ENCODE results near the gene ZNF415.
"Not testable (repeated sequence)": the region's sequence is repeated elsewhere in the genome, so short reads cannot be mapped to it uniquely, and the experiment has no call there.

The ZNF415 gene

DNA sequence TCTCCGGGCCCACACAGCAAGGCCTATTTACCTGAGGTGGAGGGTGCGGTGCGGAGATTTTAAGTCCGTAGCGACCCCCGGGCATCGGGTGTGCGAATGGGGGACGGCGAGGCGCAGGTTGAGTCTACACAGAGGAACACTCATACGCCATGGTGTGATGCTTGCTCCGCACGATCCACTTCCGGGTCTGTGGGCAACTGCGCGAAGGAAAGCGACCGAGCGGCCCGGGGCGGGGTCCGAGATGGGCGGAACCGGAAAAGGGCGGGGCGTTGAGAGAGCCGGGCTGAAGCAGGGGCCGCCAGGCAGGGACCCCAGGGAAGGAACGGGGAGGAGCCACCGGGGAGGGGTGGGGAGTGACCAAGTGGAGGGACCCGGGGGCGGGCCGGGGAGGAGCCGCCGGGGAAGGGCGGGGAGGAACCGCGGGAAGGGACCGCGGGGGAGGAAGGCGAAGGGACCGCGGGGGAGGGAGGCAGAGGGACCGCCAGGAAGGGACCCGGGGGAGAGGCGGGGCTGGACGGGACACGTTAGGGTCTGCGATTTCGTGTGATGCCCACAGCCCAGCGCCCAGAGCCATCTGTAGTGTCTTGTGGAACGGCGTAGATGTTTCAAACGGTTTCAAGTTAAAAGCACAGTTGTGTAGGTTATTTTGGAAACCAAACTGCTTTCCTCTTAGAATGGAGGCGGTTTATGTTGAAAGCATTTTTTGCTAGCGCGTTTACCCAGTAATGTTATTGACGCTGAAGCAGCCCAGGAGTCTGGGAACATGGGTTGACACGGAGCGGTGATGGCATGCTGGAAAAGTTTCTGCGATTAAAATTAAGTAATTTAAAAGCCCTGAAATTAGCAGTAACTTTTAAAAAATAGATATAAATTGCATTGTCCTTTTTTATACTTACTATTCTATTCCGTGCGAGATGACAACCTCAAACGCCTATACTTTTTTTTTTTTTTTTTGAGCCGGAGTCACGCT, 29.2 kb downstream of the ZNF415 start, which contains the start of gene ZNF160:
Gene ZNF160 (minus strand): TSS at position 189 of the 970 bp plus-strand sequence. CDS start 17,146 bp downstream, outside the sequence.
- DNase-seq (ENCODE audit: low read depth in 1 of 2, low spot score in 1 of 2), result peak; percentile 97 to 99

DNA sequence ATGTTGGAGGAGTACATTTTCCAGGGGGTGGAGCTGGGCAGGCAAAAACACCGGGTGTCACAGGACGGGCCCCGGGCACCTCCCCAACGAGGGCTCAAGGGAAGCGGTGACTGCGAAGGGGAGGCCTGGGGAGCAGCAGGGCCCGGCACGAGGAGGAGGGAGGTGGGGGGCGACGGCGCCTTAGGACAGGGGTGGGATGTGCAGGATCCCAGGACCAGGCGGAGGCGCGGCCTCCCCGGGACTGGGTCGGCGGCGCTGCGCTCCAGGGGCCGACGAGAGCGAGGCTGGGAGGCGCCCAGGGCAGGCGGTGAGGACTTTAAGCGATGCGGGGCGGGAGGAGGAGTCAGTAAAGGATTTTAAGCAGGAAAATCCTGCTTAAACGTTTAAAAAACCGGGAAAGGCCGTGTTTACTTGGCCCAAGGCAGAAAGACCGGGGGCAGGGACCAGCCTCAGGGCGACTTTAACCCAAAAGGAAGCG, 29.9 kb downstream of the ZNF415 start:
- peak in 1 of 2 donors; percentile 10 for DNase-seq (ENCODE audit: low read depth in 1 of 2, low spot score in 1 of 2)

DNA sequence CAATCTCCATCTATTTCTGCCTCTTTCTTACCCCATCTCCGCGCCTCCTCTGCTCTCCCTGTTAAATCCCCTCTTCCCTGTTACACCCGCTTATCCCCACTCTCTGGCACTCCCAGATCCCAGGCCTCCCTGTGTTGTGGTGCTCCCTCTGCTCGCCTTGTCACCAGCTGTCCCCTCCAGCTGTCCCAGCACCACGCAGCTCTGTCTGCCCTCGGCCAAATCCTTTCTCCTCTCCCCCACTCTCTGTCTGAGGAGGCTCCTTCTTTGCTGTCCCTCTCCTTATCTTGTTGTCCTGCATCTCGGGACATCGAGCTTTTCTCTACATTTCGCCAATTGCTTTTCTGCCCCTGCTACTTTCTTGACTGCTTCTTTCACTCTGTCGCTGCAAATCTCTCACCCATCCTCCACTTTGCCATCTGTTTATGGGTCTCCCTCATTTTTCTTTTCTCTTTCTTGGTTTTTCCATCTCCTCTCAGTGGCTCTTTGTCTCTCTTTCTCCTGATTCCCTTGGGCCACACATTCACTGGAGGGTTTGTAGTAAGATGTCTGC, 30.4 kb downstream of the ZNF415 start:
- DNase-seq (ENCODE audit: low read depth in 1 of 2, low spot score in 1 of 2), result no peak

DNA sequence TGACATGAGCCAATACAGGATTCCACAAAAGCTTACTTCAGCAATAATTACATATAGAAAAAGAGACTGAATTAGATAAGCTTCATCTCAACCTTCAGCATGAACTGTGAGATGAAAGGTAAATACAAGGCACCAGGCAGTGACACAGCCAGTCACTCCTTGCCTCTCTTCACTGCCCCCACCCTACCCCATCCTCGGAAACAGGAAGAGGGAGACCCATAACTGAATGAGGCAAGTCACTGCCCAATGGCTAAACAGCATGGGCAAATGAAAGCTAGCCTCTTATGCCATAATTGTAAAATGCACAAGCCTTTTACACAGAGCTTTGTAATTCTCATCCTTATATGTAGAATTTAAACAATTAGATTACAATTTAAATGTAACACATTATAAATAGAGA, 31.2 kb downstream of the ZNF415 start:
- DNase-seq (ENCODE audit: low read depth in 1 of 2, low spot score in 1 of 2), result no peak

DNA sequence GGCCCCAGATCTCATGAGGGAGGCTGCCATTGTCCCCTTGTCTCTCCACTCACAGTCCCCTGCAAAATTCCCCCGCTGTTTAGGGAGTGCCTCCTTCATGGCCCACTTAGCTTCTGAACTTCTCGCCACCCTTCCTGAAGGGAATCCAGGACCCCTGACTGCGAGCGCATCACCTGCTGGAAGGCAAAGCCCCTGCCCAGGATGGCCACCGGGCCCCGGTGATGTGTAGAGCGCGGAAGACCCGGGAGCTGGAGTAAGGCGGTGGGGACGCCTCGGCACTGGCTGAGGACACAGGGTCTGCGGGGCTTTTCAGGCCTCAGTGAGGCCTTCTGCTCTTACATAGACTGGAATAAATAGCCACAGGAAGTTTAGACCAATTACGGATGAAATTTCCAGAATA, 34.1 kb downstream of the ZNF415 start:
- DNase-seq (ENCODE audit: low read depth in 1 of 2, low spot score in 1 of 2), result not testable (repeated sequence)

DNA sequence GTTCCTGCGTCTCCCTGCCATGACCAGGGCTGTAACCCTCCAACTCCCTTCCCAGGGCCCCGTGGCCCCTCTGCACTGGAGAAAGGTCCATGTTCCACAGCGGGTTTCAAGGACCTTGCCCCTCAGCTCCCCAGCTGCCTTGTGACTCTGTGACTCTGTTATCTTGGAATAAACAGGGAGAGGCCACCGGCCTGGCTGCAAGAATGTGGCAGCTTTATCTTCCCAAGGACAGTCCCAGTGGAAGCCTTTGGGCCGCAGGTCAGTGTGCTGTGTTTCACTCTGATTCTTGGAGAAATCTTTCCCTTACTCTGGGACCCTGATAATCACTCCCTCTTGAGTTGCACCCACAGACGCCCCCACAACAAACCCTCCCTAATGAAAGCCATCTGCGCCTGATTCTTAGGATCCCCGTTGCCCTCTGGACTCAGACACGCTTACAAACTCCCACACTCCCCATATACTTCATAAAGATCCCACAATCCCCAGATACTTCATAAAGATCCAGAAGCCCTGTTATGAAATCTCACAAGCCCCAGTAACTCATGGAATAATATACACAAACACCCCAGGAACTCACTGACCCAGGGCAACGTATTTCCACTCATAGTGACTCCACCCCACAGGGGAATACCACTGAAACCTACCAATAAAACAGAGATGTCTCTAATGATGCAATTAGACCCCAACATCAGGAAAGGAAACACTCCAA, 35.6 kb downstream of the ZNF415 start:
- not testable (repeated sequence) for DNase-seq (ENCODE audit: low read depth in 1 of 2, low spot score in 1 of 2)

DNA sequence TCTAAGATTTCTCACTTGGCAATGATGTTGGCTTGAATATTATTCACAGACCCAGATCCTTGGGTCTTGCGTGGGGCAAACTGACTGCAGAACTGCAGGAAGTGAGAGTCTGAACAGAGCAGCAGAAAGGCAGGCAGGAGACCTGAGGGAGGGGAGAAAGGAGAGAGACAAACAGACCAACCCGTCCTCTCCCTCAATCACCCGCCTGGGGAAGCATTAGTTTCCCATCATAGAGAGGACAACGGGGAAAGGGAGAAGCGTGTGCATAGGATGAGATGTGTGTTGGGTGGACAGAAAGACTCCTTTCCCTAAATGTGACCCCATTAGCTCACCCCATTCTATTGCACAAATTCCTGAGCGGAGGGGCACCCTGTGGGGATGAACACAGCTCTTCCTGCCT, 36.1 kb downstream of the ZNF415 start:
- DNase-seq (ENCODE audit: low read depth in 1 of 2, low spot score in 1 of 2), result not testable (repeated sequence)

DNA sequence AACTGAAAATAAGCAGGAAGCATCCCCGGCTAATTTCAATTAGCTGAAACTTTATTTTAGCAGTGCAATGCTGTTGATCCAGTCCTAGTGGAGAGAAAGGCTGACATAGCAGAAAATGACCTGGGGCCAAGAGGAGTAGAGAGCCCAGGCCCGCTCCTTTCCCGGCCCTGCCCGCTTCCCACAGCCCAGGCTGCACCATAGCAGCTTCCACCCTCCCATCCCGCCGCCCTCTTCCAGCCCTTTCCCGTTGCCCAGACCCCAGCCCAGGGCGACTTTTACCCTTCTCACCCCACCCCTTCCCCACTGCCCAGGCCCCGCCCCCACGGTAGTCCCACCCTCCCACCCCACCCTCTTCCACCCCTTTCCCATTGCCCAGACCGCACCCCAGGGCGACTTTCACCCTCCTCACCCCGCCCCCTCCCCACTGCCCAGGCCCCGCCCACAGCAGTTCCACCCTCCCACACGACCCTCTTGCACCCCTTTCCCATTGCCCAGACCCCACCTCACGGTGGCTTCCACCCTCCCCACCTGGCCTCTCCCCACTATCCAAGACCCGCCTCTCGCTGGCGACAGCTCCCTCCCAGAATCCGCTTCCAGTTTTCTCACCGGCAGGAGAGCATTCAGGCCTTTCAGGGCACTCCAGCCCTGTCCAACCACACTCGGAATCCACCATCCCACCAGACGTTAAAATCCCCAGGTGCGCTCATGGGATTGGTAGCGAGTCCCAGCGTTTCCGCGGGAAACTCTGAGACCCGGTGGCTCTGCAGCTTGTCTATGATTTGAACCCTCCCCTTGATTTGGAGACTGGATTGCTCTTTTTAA, 37.7 kb downstream of the ZNF415 start:
- DNase-seq (ENCODE audit: low read depth in 1 of 2, low spot score in 1 of 2), result no peak

DNA sequence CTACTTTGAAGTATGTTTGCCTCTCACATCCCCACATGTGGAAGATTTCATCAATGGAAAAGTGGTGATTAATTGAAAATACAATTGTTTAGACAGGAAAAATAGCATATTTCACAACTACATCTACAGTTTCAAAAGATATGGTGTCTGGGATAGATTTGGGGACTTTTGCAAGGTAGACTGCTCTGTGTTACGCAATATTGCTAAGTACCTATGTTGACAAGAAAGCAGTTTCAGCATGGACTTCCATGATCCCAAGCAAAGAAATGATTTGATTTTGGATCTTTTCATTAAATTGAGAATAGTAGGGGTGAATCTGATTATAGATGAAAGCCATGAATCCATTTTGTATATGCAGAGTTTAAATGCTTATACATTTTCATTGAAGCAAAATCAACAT, 40.0 kb downstream of the ZNF415 start:
- DNase-seq (ENCODE audit: low read depth in 1 of 2, low spot score in 1 of 2), result no peak

DNA sequence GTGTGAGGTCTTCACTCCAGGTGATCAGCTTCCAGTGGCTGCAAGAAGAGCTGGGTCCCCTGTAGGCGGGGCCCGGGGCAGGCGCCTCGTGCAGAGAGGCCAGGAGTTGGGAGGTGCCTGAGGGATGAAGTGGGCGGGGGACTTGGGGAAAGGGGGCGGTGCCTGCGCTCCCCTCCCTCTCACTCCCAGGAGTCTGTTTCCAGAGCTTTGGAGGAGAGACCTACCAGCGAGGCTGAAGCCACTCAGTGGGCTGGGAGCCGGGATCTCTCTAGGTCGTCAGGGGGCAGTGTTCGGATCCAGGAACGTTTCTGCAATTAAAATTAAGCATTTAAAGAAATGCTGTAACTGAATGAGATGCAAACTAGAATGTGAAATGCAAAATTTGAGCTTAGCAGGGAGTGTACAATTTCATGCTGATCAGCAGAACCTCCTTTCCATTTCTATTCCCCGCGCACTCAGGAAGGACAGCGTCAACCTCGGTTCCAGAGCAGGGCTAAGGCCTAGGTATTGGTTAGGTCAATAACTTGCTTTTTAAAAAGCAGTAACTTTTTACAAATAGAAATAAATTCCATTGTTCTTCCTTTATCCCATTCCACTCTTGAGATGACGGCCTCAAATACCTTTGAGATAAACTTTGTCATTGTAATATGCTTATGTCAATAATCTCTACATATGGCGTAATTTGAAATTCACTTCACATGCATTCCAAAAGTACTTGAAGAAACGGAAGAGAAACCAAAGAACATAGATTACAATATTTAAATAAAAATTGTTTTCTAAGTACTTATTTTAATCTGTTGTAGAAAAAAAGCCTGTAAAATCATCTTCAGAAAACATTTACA, 41.1 kb downstream of the ZNF415 start:
- no peak for DNase-seq (ENCODE audit: low read depth in 1 of 2, low spot score in 1 of 2)

DNA sequence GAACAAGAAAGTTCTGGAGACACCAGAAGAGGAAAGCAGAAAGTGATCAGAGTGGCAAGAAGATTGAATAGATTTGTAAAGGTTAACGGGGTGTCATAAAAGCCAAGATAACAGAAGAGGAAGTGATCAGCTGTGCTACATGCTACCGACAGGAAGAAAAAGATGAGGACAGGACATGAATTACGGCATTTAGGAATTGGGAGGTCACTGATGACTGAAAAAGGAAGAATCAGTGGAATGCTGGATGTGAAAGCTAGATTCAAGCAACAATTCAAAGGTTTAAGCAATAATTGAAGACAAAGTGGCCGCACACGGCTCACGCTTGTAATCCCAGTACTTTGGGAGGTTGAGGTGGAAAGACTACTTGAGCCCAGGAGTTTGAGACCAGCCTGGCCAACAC, 44.6 kb downstream of the ZNF415 start:
- no peak for DNase-seq (ENCODE audit: low read depth in 1 of 2, low spot score in 1 of 2)

DNA sequence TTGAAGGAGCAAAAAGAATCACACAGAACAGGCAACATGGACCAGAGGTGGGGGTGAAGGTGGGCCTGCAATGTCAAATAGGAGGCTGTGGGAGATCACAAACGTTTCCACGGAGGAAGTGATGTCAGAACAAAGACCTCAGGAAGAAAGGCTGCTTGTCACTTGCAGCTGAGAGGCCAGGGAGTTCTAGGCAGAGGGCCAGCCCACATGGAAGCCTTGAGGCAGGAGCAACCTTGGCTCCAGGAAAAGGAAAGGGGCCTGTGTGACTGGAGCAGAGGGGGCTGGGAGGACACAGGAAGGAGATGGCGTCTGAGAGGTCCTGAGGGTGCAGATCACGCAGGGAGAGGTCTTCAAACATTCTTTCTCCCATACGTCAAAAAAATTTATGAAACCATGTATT, 45.8 kb downstream of the ZNF415 start:
- no peak for DNase-seq (ENCODE audit: low read depth in 1 of 2, low spot score in 1 of 2)

DNA sequence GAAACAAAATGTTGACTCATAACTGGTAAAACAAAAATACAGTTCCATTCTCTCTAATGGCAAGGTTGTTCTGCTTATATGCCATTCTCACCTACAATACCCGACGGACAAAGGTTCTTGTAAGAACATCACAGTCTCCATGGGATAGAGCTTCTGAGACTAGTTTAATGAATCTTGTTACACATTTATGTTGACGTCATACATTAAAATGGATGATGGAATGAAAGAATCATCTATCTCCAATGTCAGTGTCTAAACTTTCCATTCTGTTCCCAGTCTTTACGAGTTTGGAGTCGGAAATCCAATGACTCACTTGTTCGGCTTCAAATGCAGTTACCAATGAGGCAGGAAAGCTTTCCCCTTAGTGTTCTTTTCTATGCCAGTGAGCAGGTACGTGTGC, 47.2 kb downstream of the ZNF415 start:
- no peak for DNase-seq (ENCODE audit: low read depth in 1 of 2, low spot score in 1 of 2)

DNA sequence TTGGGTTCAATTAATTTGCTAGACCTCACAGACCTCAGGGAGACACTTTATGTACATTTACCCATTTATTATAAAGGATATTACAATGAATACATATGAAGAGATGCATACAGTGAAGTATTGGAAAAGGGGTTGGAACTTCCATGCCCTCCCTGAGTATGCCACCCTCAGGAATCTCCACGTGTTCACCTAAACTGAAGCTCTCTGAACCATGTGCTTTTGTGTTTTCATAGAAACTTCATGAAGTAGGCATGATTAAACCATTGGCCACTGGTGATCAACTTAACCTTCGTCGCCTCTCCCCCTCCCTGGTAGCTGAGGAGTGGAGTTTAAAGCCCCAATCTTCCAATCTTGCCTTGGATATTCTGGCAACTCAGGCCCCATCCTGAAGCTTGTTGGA, 49.8 kb downstream of the ZNF415 start:
- no peak for DNase-seq (ENCODE audit: low read depth in 1 of 2, low spot score in 1 of 2)

DNA sequence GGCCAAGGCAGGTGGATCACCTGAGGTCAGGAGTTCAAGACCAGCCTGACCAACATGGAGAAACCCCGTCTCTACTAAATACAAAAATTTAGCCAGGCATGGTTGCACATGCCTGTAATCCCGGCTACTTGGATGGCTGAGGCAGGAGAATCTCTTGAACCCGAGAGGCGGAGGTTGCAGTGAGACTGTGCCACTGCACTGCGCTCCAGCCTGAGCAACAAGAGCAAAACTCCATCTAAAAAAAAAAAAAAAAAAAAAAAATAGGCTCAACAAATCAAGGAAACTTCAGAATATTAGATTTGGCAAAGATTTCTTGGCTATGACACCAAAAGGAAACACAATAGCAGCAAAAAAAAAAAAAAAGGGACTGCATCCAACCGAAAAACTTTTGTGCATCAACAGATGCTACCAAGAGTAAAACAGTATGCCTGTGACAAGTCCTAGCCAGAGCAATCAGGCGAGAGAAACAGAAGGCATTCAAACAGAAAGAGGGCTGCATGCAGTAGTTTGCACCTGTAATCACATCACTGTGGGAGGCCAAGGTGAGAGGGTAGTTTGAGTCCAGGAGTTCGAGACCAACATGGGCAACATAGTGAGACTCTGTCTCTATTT, 53.3 kb downstream of the ZNF415 start:
- no peak for DNase-seq (ENCODE audit: low read depth in 1 of 2, low spot score in 1 of 2)

DNA sequence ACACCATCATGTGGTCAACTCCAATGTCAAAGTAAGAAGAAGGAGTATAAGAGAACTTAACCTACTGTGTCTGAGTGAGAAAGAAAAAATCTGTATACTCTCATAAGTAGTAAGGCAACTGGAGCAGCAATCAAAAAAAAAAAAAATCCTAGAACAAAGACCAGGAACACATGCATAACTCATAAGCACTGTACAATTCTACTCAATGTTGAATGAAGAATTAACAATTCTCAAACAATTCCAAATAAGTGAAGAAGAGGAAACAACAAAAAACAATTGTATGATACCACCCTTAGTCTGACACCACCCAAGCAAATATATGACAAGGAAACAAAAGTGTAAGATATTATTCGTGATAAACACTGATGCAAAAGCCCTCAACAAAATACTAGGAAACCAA, 54.0 kb downstream of the ZNF415 start:
- DNase-seq (ENCODE audit: low read depth in 1 of 2, low spot score in 1 of 2), result no peak

DNA sequence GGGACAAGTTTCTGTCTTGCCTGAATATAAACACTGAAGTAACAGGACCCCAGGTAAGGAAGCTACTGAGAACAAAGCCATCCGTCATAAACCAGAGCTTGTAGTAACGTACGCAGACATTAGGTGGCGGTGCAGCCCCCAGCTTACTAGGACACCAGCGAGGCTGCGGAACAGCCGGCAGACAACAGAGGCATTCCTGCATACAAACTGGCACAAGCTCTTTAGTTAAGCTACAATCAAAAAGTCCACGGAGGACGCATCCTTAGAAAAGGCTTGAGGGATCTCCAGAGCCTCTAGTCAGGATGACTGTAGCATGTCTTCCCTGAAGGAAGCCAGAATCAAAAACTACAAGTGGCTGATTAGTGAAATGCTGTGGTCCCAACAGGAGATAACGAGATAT, 55.7 kb downstream of the ZNF415 start:
- DNase-seq (ENCODE audit: low read depth in 1 of 2, low spot score in 1 of 2), result no peak

DNA sequence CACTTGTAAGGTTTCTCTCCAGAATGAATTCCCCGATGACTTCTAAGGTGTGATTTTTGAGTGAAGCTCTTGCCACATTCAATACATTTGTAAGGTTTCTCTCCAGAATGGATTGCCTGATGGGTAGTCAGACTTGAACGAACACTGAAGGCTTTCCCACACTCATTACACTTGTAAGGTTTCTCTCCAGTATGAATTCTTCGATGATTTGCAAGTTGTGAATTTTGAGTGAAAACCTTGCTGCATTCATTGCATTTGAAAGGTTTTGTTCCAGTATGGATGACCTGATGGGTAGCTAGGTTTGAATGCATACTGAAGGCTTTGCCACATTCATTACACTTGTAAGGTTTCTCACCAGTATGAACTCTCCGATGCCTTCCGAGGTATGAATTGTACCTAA, 63.9 kb downstream of the ZNF415 start:
- no peak for DNase-seq (ENCODE audit: low read depth in 1 of 2, low spot score in 1 of 2)

DNA sequence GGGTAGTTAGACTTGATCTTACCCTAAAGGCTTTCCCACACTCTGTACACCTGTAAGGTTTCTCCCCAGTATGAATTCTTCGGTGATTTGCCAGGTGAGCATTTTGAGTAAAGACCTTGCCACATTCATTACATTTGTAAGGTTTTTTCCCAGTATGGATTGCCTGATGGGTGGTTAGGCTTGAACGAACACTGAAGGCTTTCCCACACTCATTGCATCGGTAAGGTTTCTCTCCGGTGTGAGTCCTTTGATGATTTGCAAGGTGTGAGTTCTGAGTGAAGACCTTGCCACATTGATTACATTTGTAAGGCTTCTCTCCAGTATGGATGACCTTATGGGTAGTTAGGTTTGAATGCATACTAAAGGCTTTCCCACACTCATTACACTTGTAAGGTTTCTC, 64.5 kb downstream of the ZNF415 start:
- DNase-seq (ENCODE audit: low read depth in 1 of 2, low spot score in 1 of 2), result no peak
